GM23338 (cell line): ENCODE data around the gene FGF1. TPM values are rescaled to one million over a fixed set of nuclear protein-coding genes. Genes with fewer than 3 reads are reported as not detected.

Experiments
- ATAC-seq: fragments of 200-7000 bp; cut with Tn5 transposase; 3 replicates; pipeline ENCODE4 v1.9.1; 2020
- DNase-seq: peaks from one replicate; pipeline ENCODE4 v3.0.0-alpha.2; 2015; ENCODE audit warnings: low spot score
- H2AFZ ChIP-seq: fragments of 200-600 bp; sonication (generic); 2 replicates; pipeline ENCODE4 v1.8.0; 2016; ENCODE audit warnings: antibody characterized with exemption, mild to moderate bottlenecking, moderate library complexity
- H3F3A ChIP-seq: fragments of 200-600 bp; sonication (generic); replicated peaks from 2 replicates; pipeline ENCODE4 v1.8.0; 2017; ENCODE audit warnings: antibody characterized with exemption, mixed run types, low read depth
- H3K27ac ChIP-seq: fragments of 200-600 bp; sonication (generic); 2 replicates; pipeline ENCODE4 v1.6.1; 2016; ENCODE audit warnings: low read depth
- H3K27me3 ChIP-seq: fragments of 200-600 bp; sonication (generic); 2 replicates; pipeline ENCODE4 v1.8.0; 2016; ENCODE audit warnings: mild to moderate bottlenecking, mixed run types, moderate library complexity; ENCODE audit not compliant: insufficient read depth
- H3K36me3 ChIP-seq: fragments of 200-600 bp; sonication (generic); 2 replicates; pipeline ENCODE4 v1.8.0; 2016; ENCODE audit warnings: mild to moderate bottlenecking; ENCODE audit not compliant: insufficient read depth
- H3K4me1 ChIP-seq: fragments of 200-600 bp; sonication (generic); 2 replicates; pipeline ENCODE4 v1.8.0; 2016; ENCODE audit warnings: mild to moderate bottlenecking, moderate library complexity; ENCODE audit not compliant: insufficient read depth
- H3K4me2 ChIP-seq: fragments of 200-600 bp; sonication (generic); 2 replicates; pipeline ENCODE4 v1.7.1; 2017; ENCODE audit warnings: mixed run types
- H3K4me3 ChIP-seq: fragments of 200-600 bp; sonication (generic); 2 replicates; pipeline ENCODE4 v1.6.1; 2016; ENCODE audit warnings: mixed run types
- H3K79me2 ChIP-seq: fragments of 200-600 bp; sonication (generic); replicated peaks from 2 replicates; pipeline ENCODE4 v1.8.0; 2017; ENCODE audit warnings: mild to moderate bottlenecking; ENCODE audit not compliant: insufficient read depth
- H3K9me2 ChIP-seq: fragments of 200-600 bp; sonication (generic); 2 replicates; pipeline ENCODE4 v1.8.0; 2017; ENCODE audit not compliant: insufficient read depth
- H4K20me1 ChIP-seq: fragments of 200-600 bp; sonication (generic); replicated peaks from 2 replicates; pipeline ENCODE4 v1.8.0; 2017; ENCODE audit warnings: mild to moderate bottlenecking; ENCODE audit not compliant: insufficient read depth
- H3K27ac Mint-ChIP-seq: 2 replicates; pipeline ENCODE4 v1.8.0; 2020; ENCODE audit warnings: inconsistent platforms, mild to moderate bottlenecking, moderate library complexity, mixed read lengths
- H3K27me3 Mint-ChIP-seq: 3 replicates; pipeline ENCODE4 v1.8.0; 2022; ENCODE audit warnings: low read depth, mild to moderate bottlenecking, moderate library complexity, mixed read lengths, inconsistent platforms; ENCODE audit not compliant: insufficient read depth, poor library complexity
- H3K36me3 Mint-ChIP-seq: 3 replicates; pipeline ENCODE4 v1.8.0; 2021; ENCODE audit warnings: low read depth, mild to moderate bottlenecking, inconsistent platforms, moderate library complexity, mixed read lengths
- H3K4me1 Mint-ChIP-seq: 3 replicates; pipeline ENCODE4 v1.8.0; 2020; ENCODE audit warnings: mild to moderate bottlenecking, inconsistent platforms, mixed read lengths
- H3K4me3 Mint-ChIP-seq: 3 replicates; pipeline ENCODE4 v1.8.0; 2021; ENCODE audit warnings: moderate library complexity, mild to moderate bottlenecking, inconsistent platforms, mixed read lengths
- H3K9me3 Mint-ChIP-seq: 3 replicates; pipeline ENCODE4 v1.8.0; 2020; ENCODE audit warnings: moderate library complexity, mild to moderate bottlenecking, inconsistent platforms, mixed read lengths
- CREB1 ChIP-seq: fragments of 250-450 bp; sonication (Bioruptor Pico); IDR thresholded peaks from 2 replicates; pipeline ENCODE4 v1.5.0; 2020; ENCODE audit warnings: low read depth, mild to moderate bottlenecking, moderate library complexity
- CTCF ChIP-seq, 2 experiments: fragments of 200-600 bp in 1 of 2; sonication (generic) in 1 of 2; conservative IDR thresholded peaks; 2 replicates each; pipeline versions ENCODE4 v1.5.1 to v1.6.1; 2016 to 2017; ENCODE audit warnings: antibody characterized with exemption in 2 of 2, low read depth in 2 of 2, mild to moderate bottlenecking in 2 of 2, moderate library complexity in 1 of 2
- EZH2 ChIP-seq: fragments of 200-600 bp; sonication (generic); IDR thresholded peaks from one replicate; pipeline ENCODE4 v1.8.0; 2017; ENCODE audit warnings: antibody characterized with exemption, mild to moderate bottlenecking, low read depth; ENCODE audit not compliant: unreplicated experiment
- EZH2phosphoT487 ChIP-seq: fragments of 200-600 bp; sonication (generic); IDR thresholded peaks from one replicate; pipeline ENCODE4 v1.8.1; 2018; ENCODE audit warnings: antibody characterized with exemption; ENCODE audit not compliant: unreplicated experiment
- JUNB ChIP-seq: IDR thresholded peaks from one replicate; pipeline ENCODE4 v1.6.1; 2016; ENCODE audit warnings: antibody characterized with exemption; ENCODE audit not compliant: unreplicated experiment
- POLR2AphosphoS5 ChIP-seq: IDR thresholded peaks from 2 replicates; pipeline ENCODE4 v1.6.1; 2016; ENCODE audit warnings: antibody characterized with exemption, low read depth
- REST ChIP-seq: IDR thresholded peaks from one replicate; pipeline ENCODE4 v1.6.1; 2018; ENCODE audit warnings: antibody characterized with exemption; ENCODE audit not compliant: unreplicated experiment
- STAT1 ChIP-seq: IDR thresholded peaks from one replicate; pipeline ENCODE4 v1.6.1; 2016; ENCODE audit warnings: antibody characterized with exemption; ENCODE audit not compliant: unreplicated experiment
- ZNF114 ChIP-seq: fragments of 250-450 bp; sonication (Bioruptor Pico); IDR thresholded peaks from 2 replicates; pipeline ENCODE4 v1.5.0; 2020; ENCODE audit warnings: mild to moderate bottlenecking, moderate library complexity
- ZNF331 ChIP-seq: fragments of 250-450 bp; sonication (Bioruptor Pico); IDR thresholded peaks from 2 replicates; pipeline ENCODE4 v1.5.0; 2020; ENCODE audit warnings: low read depth, mild to moderate bottlenecking, moderate library complexity
- ZNF462 ChIP-seq: fragments of 250-450 bp; sonication (Bioruptor Pico); IDR thresholded peaks from 2 replicates; pipeline ENCODE4 v1.5.0; 2020; ENCODE audit warnings: mild to moderate bottlenecking, moderate library complexity
- polyA plus RNA-seq: library from polyadenylated mRNA; unstranded; fragments of >200 nt; fragmentation: Nextera tagmentation; extraction: Ambion mirVana; gene quantifications from 2 replicates; pipeline ENCODE4 v1.2.1, GENCODE V29; 2016
- total RNA-seq: library from RNA; depleted of rRNA; stranded (reverse); fragments of >200 nt; shearing (Covaris generic); gene quantifications from 2 replicates; pipeline ENCODE4 v1.2.3, GENCODE V29; 2014
- TF ChIP-seq, protein P1 (sequence below): IDR thresholded peaks from 2 replicates; pipeline ENCODE4 v1.6.1; 2016; ENCODE audit warnings: antibody characterized with exemption

FGF1 gene
- total and polyA plus RNA-seq, 2 experiments from 2014 or later = 0.21 to 0.34 TPM

- TF ChIP-seq, protein P1, sequence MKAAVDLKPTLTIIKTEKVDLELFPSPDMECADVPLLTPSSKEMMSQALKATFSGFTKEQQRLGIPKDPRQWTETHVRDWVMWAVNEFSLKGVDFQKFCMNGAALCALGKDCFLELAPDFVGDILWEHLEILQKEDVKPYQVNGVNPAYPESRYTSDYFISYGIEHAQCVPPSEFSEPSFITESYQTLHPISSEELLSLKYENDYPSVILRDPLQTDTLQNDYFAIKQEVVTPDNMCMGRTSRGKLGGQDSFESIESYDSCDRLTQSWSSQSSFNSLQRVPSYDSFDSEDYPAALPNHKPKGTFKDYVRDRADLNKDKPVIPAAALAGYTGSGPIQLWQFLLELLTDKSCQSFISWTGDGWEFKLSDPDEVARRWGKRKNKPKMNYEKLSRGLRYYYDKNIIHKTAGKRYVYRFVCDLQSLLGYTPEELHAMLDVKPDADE = no peak
- TF ChIP-seq ZNF114 (CRISPR knock-in tag) = no peak
Observed at GRCh38 chr5:142642427-142642826, 43.5 kb downstream of the FGF1 start (continued).

DNA sequence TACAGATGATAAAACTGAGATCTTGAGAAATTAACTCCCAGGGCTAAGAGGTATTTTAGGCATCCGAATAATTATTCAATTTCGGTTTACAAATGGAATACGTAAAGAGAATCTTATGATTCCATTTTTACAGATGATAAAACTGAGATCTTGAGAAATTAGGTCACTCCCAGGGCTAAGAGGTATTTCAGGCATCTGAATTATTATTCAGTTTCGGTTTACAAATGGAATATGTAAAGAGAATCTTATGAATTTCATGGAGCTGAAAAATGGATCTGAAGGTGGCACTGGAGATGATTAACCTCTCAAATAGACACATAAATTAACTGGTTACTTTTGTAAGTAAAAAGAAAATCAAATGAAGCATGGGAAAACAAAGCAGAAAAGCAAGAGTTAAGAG is 44.2 kb downstream of the FGF1 start:
- Histone ChIP-seq H4K20me1 (no peaks in the 10 kb centered on the region), H3K4me2 (no peak overlapping the region), H3K4me3 (no peak overlapping the region), H3K9me2 (no peaks in the 10 kb centered on the region), H3K36me3 (no peaks in the 10 kb centered on the region), H3F3A (no peaks in the 10 kb centered on the region), H3K4me1 (peaks cover 11% of the 10 kb centered on the region), H3K79me2 (no peaks in the 10 kb centered on the region), H3K27ac (no peak overlapping the region), H2AFZ (no peak overlapping the region), H3K27me3 (no peaks in the 10 kb centered on the region)
- Mint-ChIP-seq H3K36me3 (no peaks in the 10 kb centered on the region), H3K9me3 (no peaks in the 10 kb centered on the region), H3K27me3 (peaks cover 5% of the 10 kb centered on the region), H3K27ac (no peak overlapping the region), H3K4me1 (peaks cover 31% of the 10 kb centered on the region), H3K4me3 (no peak overlapping the region)
- no peak for DNase-seq
- ATAC-seq = no peak
- TF ChIP-seq REST (no peak), CTCF (conservative IDR thresholded peaks at IDR 0.05; ENCODE audit: low read depth in 2 of 2) (no peak), CREB1 (CRISPR knock-in tag) (no peak), EZH2phosphoT487 (no peak), EZH2 (no peak), JUNB (no peak), ZNF331 (CRISPR knock-in tag) (no peak), POLR2AphosphoS5 (no peak), ZNF114 (CRISPR knock-in tag) (no peak), ZNF462 (CRISPR knock-in tag) (no peak), STAT1 (no peak)
- TF ChIP-seq, protein P1 = no peak
